IMR-90 (cell line): ENCODE data around the gene PBLD. TPM values are rescaled to one million over a fixed set of nuclear protein-coding genes. Genes with fewer than 3 reads are reported as not detected.

Experiments
- ATAC-seq: fragments of 200-7000 bp; cut with Tn5 transposase; 2 replicates; pipeline ENCODE4 v1.9.1; 2020; ENCODE audit warnings: low read depth, mild to moderate bottlenecking, moderate library complexity
- BruUV-seq: library from RNA; stranded (reverse); fragments of 400-500 nt; replicated peaks from 2 replicates; lab custom pipeline; 2021; lab: Mats Ljungman, UMichigan
- CTCF ChIA-PET: fragments of 300-600 bp; formaldehyde crosslinking; extraction: SDS; loops from one replicate; lab custom pipeline; 2021; ENCODE audit warnings: antibody characterized with exemption; lab: Yijun Ruan, JAX
- POLR2A ChIA-PET: fragments of 300-600 bp; sonication (Branson Sonifier 250); formaldehyde crosslinking; loops from one replicate; lab custom pipeline; 2022; ENCODE audit warnings: antibody characterized with exemption; ENCODE audit not compliant: unreplicated experiment; lab: Charles Lee
- DNase-seq: peaks from one replicate; pipeline ENCODE4 v3.0.0; 2013
- H2AFZ ChIP-seq: replicated peaks from 2 replicates; pipeline ENCODE3; 2013; ENCODE audit warnings: low read length, mild to moderate bottlenecking; ENCODE audit not compliant: poor library complexity
- H2AK5ac ChIP-seq: 2 replicates; pipeline ENCODE4 v1.6.1; 2013; ENCODE audit warnings: low read depth, low read length, inconsistent platforms
- H2AK9ac ChIP-seq: replicated peaks from 2 replicates; pipeline ENCODE3; 2013; ENCODE audit warnings: mild to moderate bottlenecking, low read depth, low read length, moderate library complexity; ENCODE audit not compliant: poor library complexity
- H2BK120ac ChIP-seq: 2 replicates; pipeline ENCODE4 v1.6.1; 2013; ENCODE audit warnings: low read depth, low read length, inconsistent platforms
- H2BK15ac ChIP-seq: 3 replicates; pipeline ENCODE4 v1.6.1; 2013; ENCODE audit warnings: low read depth, low read length, inconsistent platforms
- H2BK20ac ChIP-seq: 2 replicates; pipeline ENCODE4 v1.6.1; 2013; ENCODE audit warnings: low read depth, mild to moderate bottlenecking, inconsistent platforms, low read length, moderate library complexity
- H2BK5ac ChIP-seq: 2 replicates; pipeline ENCODE4 v1.6.1; 2013; ENCODE audit warnings: mild to moderate bottlenecking, low read depth, low read length, inconsistent platforms; ENCODE audit not compliant: poor library complexity, severe bottlenecking
- H3K14ac ChIP-seq: replicated peaks from 2 replicates; pipeline ENCODE4 v1.6.1; 2013; ENCODE audit warnings: low read depth, low read length, inconsistent platforms
- H3K18ac ChIP-seq: 2 replicates; pipeline ENCODE4 v1.6.1; 2013; ENCODE audit warnings: low read depth, low read length, control low read depth
- H3K23ac ChIP-seq: 2 replicates; pipeline ENCODE4 v1.6.1; 2013; ENCODE audit warnings: low read depth, low read length, inconsistent platforms
- H3K27ac ChIP-seq: 2 replicates; pipeline ENCODE4 v1.5.1; 2013; ENCODE audit warnings: mild to moderate bottlenecking, control low read depth, low read length; ENCODE audit not compliant: insufficient read depth
- H3K27me3 ChIP-seq: 2 replicates; pipeline ENCODE4 v1.6.1; 2013; ENCODE audit warnings: low read length; ENCODE audit not compliant: control insufficient read depth, insufficient read depth
- H3K36me3 ChIP-seq: 2 replicates; pipeline ENCODE4 v1.6.1; 2013; ENCODE audit warnings: low read length, mixed read lengths; ENCODE audit not compliant: control insufficient read depth, insufficient read depth
- H3K4ac ChIP-seq: 2 replicates; pipeline ENCODE4 v1.6.1; 2013; ENCODE audit warnings: low read depth, low read length, inconsistent platforms
- H3K4me1 ChIP-seq: 2 replicates; pipeline ENCODE4 v1.6.1; 2013; ENCODE audit warnings: low read length, mixed read lengths; ENCODE audit not compliant: control insufficient read depth, insufficient read depth
- H3K4me2 ChIP-seq: 2 replicates; pipeline ENCODE4 v1.6.1; 2013; ENCODE audit warnings: low read depth, mild to moderate bottlenecking, control low read depth, low read length, moderate library complexity
- H3K4me3 ChIP-seq: 2 replicates; pipeline ENCODE4 v1.5.1; 2013; ENCODE audit warnings: low read depth, mild to moderate bottlenecking, control low read depth, low read length, moderate library complexity; ENCODE audit not compliant: insufficient read depth
- H3K56ac ChIP-seq: 2 replicates; pipeline ENCODE4 v1.6.1; 2013; ENCODE audit warnings: low read length, inconsistent platforms; ENCODE audit not compliant: insufficient read depth; ENCODE audit errors: extremely low read depth
- H3K79me1 ChIP-seq, 2 experiments: 2 replicates each; pipeline ENCODE4 v1.6.1; 2013; ENCODE audit warnings: low read length in 2 of 2, inconsistent platforms in 1 of 2, low read depth in 1 of 2
- H3K9ac ChIP-seq: 2 replicates; pipeline ENCODE4 v1.6.1; 2013; ENCODE audit warnings: low read depth, low read length, control low read depth
- H3K9me1 ChIP-seq: 2 replicates; pipeline ENCODE4 v1.6.1; 2013; ENCODE audit warnings: low read length, inconsistent platforms; ENCODE audit not compliant: insufficient read depth
- H3K9me3 ChIP-seq: 2 replicates; pipeline ENCODE4 v1.6.1; 2013; ENCODE audit warnings: low read length; ENCODE audit not compliant: control insufficient read depth, insufficient read depth
- H4K20me1 ChIP-seq: 2 replicates; pipeline ENCODE4 v1.6.1; 2013; ENCODE audit warnings: low read length, inconsistent platforms; ENCODE audit not compliant: insufficient read depth
- H4K5ac ChIP-seq: 2 replicates; pipeline ENCODE4 v1.6.1; 2013; ENCODE audit warnings: mild to moderate bottlenecking, low read depth, low read length, control low read depth
- H4K8ac ChIP-seq, 2 experiments: 2 replicates each; pipeline ENCODE4 v1.6.1; 2013; ENCODE audit warnings: low read depth in 2 of 2, low read length in 2 of 2, control low read depth in 1 of 2, inconsistent platforms in 1 of 2
- H4K91ac ChIP-seq: 2 replicates; pipeline ENCODE4 v1.6.1; 2013; ENCODE audit warnings: low read depth, low read length, inconsistent platforms; ENCODE audit not compliant: insufficient read depth
- CHD1 ChIP-seq: IDR thresholded peaks from 2 replicates; pipeline ENCODE4 v1.6.1; 2012; ENCODE audit warnings: low read depth, low read length, improper control_type of control experiment
- FOS ChIP-seq: fragments of 150-350 bp; IDR thresholded peaks from 2 replicates; pipeline ENCODE4 v1.6.1; 2016; ENCODE audit warnings: low read depth, low read length
- MAFK ChIP-seq: IDR thresholded peaks from 2 replicates; pipeline ENCODE4 v1.6.1; 2012; ENCODE audit warnings: low read depth, low read length, improper control_type of control experiment
- MAZ ChIP-seq: IDR thresholded peaks from 2 replicates; pipeline ENCODE4 v1.6.1; 2012; ENCODE audit warnings: low read depth, mild to moderate bottlenecking, low read length, improper control_type of control experiment, moderate library complexity, borderline replicate concordance
- MXI1 ChIP-seq: IDR thresholded peaks from 2 replicates; pipeline ENCODE4 v1.6.1; 2012; ENCODE audit warnings: low read depth, mild to moderate bottlenecking, low read length, moderate library complexity, borderline replicate concordance
- RFX5 ChIP-seq: IDR thresholded peaks from 2 replicates; pipeline ENCODE4 v1.8.0; 2012; ENCODE audit warnings: low read depth, mild to moderate bottlenecking, low read length, moderate library complexity
- SMC3 ChIP-seq: fragments of 150-350 bp; IDR thresholded peaks from 2 replicates; pipeline ENCODE4 v1.6.1; 2016; ENCODE audit warnings: low read depth, mild to moderate bottlenecking, antibody characterized with exemption, low read length, moderate library complexity
- WGBS, 2 experiments: methylation state at CpG; one replicate each; pipeline versions ENCODE4 v1.1.5 to v1.1.7; 2013; ENCODE audit warnings: missing lambda C conversion rate in 2 of 2; ENCODE audit not compliant: insufficient read length in 1 of 2; ENCODE audit errors: extremely low coverage in 2 of 2; 5-methylcytosine and 5-hydroxymethylcytosine counted together
- dilution Hi-C: fragments of 300-500 bp; cut with HindIII; formaldehyde crosslinking; loops from one replicate; pipeline ENCODE4 v1.14.3; 2018; ENCODE audit warnings: low sequenced_read_pairs; ENCODE audit not compliant: unreplicated experiment
- in situ Hi-C: fragments of 300-500 bp; cut with MboI; formaldehyde crosslinking; loops from 3 replicates; pipeline ENCODE4 v1.14.3; 2019; ENCODE audit warnings: low sequenced_read_pairs, inconsistent platforms, mixed read lengths
- intact Hi-C: fragments of 100-400 bp; cut with micrococcal nuclease; formaldehyde crosslinking; loops from 2 replicates; pipeline ENCODE4 v1.10.0; 2022
- polyA plus RNA-seq, 3 experiments: library from polyadenylated mRNA; depleted of rRNA; stranded (reverse); fragments of >200 nt; gene quantifications; 2 replicates each; pipeline ENCODE4 v1.2.3, GENCODE V29; 2012; ENCODE audit warnings: low replicate concordance in 1 of 3
- total RNA-seq: library from RNA; depleted of rRNA; stranded (reverse); fragments of >200 nt; gene quantifications from 2 replicates; pipeline ENCODE4 v1.2.3, GENCODE V29; 2012
- TF ChIP-seq, protein P1 (sequence below): conservative IDR thresholded peaks from 2 replicates; pipeline ENCODE4 v1.5.1; 2012; ENCODE audit warnings: mild to moderate bottlenecking, low read depth, low read length, improper control_type of control experiment
- TF ChIP-seq, protein P2 (sequence below): fragments of 150-350 bp; IDR thresholded peaks from 2 replicates; pipeline ENCODE4 v1.6.1; 2016; ENCODE audit warnings: low read depth, mild to moderate bottlenecking, low read length, moderate library complexity, borderline replicate concordance
- TF ChIP-seq, protein P3 (sequence below): fragments of 150-350 bp; IDR thresholded peaks from 2 replicates; pipeline ENCODE4 v1.6.1; 2017; ENCODE audit warnings: mild to moderate bottlenecking, antibody characterized with exemption, low read length, low read depth

Gene PBLD
- total and polyA plus RNA-seq, 2 of the 4 experiments (the other 2 are of a cell fraction): 3.3 to 5.7 TPM

DNA sequence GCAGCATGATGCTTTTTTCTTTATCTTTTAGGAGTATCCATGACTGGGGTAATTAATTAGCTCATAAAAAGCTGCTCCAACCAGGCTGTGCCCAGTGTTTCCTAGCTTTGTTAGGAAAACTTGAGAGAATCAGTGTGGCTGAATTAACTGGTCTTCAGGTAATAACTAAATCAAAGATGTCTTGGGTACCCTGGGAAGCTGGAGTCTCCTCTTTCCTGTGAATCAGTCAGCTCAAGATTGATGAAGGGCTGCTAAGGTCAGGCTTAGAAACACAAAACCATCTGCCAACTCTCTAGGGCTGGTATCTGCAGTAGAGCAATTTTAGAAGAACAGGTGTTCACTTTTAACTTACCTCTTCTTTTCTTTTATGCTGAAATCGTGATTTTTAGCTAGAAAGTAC is 79.4 kb downstream of the PBLD start:
- dilution Hi-C loops: no loop called here
- H2BK5ac ChIP-seq: no peak overlapping the region
- H3K9me1 ChIP-seq: no peaks in the 10 kb centered on the region
- no TSS peak for BruUV-seq
- no peak for ATAC-seq
- no peak overlapping the region for H2AK5ac ChIP-seq
- H3K18ac ChIP-seq: no peak overlapping the region
- H3K27ac ChIP-seq: no peak overlapping the region
- peaks cover 37% of the 10 kb centered on the region for H3K27me3 ChIP-seq
- no peak overlapping the region for H3K14ac ChIP-seq
- no peak overlapping the region for H4K91ac ChIP-seq
- intact Hi-C loops: no loop called here
- ChIA-PET POLR2A (interaction anchor here (0.5 kb wide), 1 partner anchor 79 kb away, joined by 4 read pairs; the partner anchor contains the start of gene HNRNPH3), CTCF (interaction anchor here (0.6 to 0.9 kb wide), 2 partner anchors 9 to 13 kb away, joined by 4 read pairs; no protein-coding TSS in a partner anchor)
- no peak overlapping the region for H2BK15ac ChIP-seq
- no peak overlapping the region for H3K9ac ChIP-seq
- WGBS, 2 experiments: no CpG with 5 or more reads among the region's 1 CpG
- no peaks in the 10 kb centered on the region for H3K36me3 ChIP-seq
- no peaks in the 10 kb centered on the region for H4K20me1 ChIP-seq
- no peak overlapping the region for H2AFZ ChIP-seq
- H4K8ac ChIP-seq: no peak overlapping the region
- H3K23ac ChIP-seq: no peak overlapping the region
- TF ChIP-seq MAZ (no peak), MAFK (no peak), RFX5 (no peak), FOS (no peak), MXI1 (no peak), SMC3 (no peak), CHD1 (no peak)
- TF ChIP-seq, protein P1, sequence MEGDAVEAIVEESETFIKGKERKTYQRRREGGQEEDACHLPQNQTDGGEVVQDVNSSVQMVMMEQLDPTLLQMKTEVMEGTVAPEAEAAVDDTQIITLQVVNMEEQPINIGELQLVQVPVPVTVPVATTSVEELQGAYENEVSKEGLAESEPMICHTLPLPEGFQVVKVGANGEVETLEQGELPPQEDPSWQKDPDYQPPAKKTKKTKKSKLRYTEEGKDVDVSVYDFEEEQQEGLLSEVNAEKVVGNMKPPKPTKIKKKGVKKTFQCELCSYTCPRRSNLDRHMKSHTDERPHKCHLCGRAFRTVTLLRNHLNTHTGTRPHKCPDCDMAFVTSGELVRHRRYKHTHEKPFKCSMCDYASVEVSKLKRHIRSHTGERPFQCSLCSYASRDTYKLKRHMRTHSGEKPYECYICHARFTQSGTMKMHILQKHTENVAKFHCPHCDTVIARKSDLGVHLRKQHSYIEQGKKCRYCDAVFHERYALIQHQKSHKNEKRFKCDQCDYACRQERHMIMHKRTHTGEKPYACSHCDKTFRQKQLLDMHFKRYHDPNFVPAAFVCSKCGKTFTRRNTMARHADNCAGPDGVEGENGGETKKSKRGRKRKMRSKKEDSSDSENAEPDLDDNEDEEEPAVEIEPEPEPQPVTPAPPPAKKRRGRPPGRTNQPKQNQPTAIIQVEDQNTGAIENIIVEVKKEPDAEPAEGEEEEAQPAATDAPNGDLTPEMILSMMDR: no peak
- TF ChIP-seq, protein P2, sequence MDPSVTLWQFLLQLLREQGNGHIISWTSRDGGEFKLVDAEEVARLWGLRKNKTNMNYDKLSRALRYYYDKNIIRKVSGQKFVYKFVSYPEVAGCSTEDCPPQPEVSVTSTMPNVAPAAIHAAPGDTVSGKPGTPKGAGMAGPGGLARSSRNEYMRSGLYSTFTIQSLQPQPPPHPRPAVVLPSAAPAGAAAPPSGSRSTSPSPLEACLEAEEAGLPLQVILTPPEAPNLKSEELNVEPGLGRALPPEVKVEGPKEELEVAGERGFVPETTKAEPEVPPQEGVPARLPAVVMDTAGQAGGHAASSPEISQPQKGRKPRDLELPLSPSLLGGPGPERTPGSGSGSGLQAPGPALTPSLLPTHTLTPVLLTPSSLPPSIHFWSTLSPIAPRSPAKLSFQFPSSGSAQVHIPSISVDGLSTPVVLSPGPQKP: no peak
- TF ChIP-seq, protein P3, sequence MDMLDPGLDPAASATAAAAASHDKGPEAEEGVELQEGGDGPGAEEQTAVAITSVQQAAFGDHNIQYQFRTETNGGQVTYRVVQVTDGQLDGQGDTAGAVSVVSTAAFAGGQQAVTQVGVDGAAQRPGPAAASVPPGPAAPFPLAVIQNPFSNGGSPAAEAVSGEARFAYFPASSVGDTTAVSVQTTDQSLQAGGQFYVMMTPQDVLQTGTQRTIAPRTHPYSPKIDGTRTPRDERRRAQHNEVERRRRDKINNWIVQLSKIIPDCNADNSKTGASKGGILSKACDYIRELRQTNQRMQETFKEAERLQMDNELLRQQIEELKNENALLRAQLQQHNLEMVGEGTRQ: no peak
- no peaks in the 10 kb centered on the region for H3K9me3 ChIP-seq
- in situ Hi-C loops: no loop called here
- H3K4me2 ChIP-seq: no peak overlapping the region; the same call in 1 of the 2 replicates
- no peak overlapping the region for H2BK120ac ChIP-seq
- no peaks in the 10 kb centered on the region for H3K79me1 ChIP-seq
- no peak overlapping the region for H3K4ac ChIP-seq
- no peak overlapping the region for H2AK9ac ChIP-seq
- H4K5ac ChIP-seq: no peak overlapping the region
- DNase-seq: no peak
- H3K4me3 ChIP-seq: no peak overlapping the region
- H2BK20ac ChIP-seq: no peak overlapping the region
- no peaks in the 10 kb centered on the region; the same call in 1 of the 2 replicates for H3K4me1 ChIP-seq
- no peak overlapping the region for H3K56ac ChIP-seq
